Fibroblast of mammary gland (primary cell): ENCODE measurements around the gene FAM114A1.

ENCODE experiments used
- DNase-seq: peaks from one replicate; pipeline ENCODE4 v3.0.0-alpha.2; 2010; ENCODE audit warnings: low read depth
- H3K4me3 ChIP-seq: 2 replicates; pipeline ENCODE4 v1.5.1; 2011; ENCODE audit warnings: low read depth, mild to moderate bottlenecking, low read length, moderate library complexity; ENCODE audit not compliant: control insufficient read depth
- CTCF ChIP-seq: conservative IDR thresholded peaks from 2 replicates; pipeline ENCODE4 v1.5.1; 2011; ENCODE audit warnings: low read depth, low read length, inconsistent platforms; ENCODE audit not compliant: control insufficient read depth, insufficient read depth

Gene FAM114A1

DNA sequence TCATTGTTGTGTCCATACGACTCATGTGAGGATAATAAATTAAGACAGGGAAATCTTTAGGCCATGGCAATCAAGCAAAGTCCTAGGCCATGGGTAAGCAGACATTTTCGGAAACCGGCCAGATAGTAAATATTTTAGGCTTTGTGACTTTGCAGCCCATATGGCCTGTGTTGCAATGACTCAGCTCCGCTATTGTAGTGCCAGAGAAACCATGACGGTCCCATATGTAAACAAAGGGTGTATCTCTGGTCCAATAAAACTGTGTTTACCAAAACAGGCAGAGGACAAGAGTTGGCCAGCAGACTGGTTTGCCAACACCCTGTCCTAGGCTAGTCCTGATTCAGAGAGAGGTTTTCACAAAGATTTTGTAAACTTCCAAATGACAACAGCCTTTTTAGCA lies 5.0 kb downstream of the FAM114A1 start:
- H3K4me3 ChIP-seq, result no peak overlapping the region
- peak; percentile 90 for DNase-seq
- no peak for TF ChIP-seq CTCF

DNA sequence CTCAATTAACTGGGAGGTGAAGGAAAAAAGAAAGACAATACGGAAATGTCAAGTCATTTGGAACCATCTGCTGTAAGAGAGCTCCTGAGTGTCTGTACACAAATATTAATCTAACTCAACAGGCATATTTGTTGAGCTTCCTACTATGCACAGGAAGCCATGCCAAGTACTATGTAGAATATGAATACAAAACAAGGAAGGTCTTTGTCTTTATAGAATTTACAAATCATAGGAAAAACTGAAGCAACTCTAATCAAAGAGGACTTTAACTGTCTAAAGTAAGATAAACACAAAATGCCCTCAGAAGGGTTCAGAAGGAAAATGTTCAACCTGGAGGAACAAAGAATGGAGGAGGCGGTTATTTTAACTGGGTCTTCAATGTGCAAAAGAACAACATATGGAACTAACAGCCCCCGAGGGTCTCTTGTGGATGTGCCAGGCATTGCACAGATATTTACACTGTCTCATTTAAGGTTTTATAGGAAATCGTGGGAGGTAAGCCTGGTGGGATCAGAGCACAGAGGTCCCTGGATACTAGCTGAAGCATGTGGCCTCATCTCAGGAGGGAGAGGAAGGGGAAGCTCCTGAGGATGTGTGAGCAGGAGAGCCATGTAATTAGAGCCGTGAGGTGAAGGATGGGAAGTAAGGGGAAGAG lies 5.8 kb downstream of the FAM114A1 start:
- TF ChIP-seq CTCF, result no peak
- no peak overlapping the region for H3K4me3 ChIP-seq
- DNase-seq, result no peak

DNA sequence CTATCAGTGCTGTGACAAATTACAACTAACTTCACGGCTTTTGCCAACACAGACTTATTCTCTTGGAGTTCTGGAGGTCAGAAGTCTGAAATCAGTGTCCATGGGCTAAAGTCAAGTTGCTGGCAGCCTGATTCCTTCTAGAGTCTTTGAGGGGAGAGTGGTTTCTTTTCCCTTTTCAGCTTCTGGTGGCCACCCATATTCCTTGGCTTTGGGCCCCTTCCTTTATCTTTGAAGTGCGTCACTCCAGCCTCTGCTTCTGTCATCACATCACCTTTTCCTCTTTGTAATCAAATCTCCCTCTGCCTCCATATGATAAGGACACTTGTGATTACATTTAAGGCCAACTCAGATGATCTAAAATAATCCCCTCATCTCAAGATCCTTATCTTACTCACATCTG lies 9.0 kb downstream of the FAM114A1 start:
- no peak for DNase-seq
- no peak overlapping the region for H3K4me3 ChIP-seq
- no peak for TF ChIP-seq CTCF

- no peak for TF ChIP-seq CTCF
- DNase-seq, result no peak
- no peak overlapping the region for H3K4me3 ChIP-seq
These were observed 16.6 kb downstream of the FAM114A1 start for GRCh38 chr4:38884254-38884653.

- H3K4me3 ChIP-seq, result no peak overlapping the region
These were observed 21.5 kb downstream of the FAM114A1 start for GRCh38 chr4:38889143-38889542.

DNA sequence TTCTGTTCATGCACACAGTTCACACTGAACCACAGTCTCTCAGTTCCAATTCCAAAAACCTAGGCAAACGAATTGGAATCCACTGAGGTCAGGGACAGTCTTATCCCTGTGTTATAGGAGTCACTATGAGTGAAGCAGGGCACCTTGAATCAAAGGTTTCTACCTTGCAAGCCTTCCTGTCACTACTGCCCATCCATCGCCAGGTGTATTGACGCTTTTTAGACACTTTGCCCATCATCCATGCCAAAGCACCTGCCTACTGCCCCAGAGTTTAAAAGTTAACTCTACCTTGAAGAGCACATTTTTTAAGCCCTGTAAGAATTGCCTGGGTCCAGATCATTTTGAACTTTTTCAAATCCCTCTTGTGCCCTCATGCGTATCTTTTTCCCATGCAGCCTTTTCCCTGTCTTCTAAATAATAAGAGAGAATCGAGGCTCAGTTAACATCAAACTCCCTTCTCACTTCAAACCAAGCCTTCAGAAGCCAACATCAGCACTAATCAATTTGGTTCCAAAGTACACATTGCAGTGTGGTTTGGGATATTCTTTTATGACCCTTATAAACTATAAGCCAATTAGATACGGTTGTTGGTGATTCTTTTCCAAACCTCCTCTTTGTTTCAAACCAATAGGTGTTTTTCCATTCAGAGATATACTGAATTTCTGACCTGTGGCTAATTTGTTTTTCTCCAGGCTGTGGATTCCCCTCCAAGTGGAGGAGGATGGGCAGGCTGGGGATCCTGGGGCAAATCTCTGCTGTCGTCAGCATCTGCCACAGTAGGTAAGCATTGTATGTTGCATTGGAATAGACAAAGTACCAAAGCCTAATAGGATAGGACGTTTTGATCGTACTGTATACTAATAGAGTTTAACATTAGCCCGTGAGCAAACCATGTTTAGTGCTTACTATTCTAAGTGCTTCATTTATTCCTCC lies 23.7 kb downstream of the FAM114A1 start:
- no peak for TF ChIP-seq CTCF
- no peak for DNase-seq
- no peak overlapping the region for H3K4me3 ChIP-seq

More at GRCh38 chr4:38889143-38889542, 21.5 kb downstream of the FAM114A1 start:
- peak; percentile 81 for DNase-seq
- TF ChIP-seq CTCF, result no peak
